NCI-H1105 treated with DMSO at 0.1 percent for 48 hours (cell line): Measurements from ENCODE around the gene FAM174C.
"Not testable (repeated sequence)": the region's sequence is repeated elsewhere in the genome, so short reads cannot be mapped to it uniquely, and the experiment has no call there.

Source experiments
- DNase-seq: peaks from one replicate; lab custom pipeline; 2025; lab: John Stamatoyannopoulos, UW

FAM174C gene

DNA sequence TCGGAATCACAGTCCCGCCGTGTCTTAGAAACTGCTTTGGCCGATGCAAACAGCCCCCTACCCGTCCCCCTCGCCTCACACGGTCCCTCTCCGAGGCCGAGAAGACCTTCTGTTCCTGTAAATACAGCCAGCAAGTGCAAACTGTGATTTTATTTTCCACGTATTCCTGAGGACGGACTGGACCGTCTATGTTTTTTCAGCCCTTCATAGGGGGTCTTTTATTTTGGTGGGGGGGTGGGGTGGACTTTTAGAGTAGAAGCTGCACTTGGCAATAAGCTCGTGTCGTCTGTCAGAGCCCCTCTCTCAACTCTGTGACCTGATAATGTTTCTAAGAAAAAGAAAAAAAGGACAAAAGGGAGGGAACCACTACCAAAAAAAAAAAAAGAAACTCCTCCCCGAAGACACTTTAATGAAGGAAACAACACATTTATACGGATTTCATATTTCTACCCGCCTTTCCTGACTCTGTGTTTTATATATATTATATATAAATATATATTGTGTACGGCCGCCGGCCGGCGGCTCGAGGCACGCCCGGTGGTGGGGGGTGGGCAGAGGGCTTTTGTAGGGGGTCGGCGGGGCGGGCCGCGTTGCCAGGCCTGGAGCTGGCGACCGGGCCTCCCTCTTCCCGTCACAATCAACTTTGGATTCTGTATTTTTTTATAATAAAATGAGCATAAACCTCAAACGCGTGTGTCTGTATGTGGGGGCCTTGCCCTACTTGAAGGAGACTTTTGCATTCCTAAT, 25.6 kb downstream of the FAM174C start:
- DNase-seq, result no peak

DNA sequence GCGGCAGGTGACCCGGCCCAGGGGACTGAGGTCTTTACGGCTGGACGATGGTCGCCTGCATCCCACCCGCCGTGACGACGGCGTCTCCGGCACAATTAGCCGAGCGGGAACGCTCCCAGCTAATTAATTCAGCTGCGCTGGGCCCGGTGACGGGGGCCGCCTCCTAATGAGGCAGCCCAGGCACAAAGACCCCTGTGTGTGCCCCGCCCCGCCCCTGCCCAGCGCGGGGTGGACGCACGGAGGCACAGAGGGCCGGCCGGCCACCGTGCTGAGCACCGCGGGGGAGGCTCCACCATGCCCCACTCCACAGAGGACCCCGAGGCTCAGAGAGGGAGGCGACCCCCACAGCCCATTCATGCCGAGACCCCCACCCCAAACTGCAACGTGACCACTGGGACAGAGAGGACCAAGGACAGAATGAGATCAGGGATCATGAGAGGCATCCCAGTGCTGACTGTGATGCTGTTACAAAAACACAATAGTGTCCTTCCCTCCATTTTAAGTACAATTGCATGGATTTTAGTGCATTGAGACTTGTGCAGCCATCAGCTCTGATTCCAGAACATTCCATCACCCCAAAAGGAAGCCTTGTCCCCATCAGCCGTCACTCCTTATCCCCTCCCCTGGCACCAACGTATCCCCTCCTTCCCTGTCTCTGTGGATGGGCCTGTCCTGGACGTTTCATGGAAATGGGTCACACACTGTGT, 27.4 kb downstream of the FAM174C start:
- DNase-seq, result no peak

DNA sequence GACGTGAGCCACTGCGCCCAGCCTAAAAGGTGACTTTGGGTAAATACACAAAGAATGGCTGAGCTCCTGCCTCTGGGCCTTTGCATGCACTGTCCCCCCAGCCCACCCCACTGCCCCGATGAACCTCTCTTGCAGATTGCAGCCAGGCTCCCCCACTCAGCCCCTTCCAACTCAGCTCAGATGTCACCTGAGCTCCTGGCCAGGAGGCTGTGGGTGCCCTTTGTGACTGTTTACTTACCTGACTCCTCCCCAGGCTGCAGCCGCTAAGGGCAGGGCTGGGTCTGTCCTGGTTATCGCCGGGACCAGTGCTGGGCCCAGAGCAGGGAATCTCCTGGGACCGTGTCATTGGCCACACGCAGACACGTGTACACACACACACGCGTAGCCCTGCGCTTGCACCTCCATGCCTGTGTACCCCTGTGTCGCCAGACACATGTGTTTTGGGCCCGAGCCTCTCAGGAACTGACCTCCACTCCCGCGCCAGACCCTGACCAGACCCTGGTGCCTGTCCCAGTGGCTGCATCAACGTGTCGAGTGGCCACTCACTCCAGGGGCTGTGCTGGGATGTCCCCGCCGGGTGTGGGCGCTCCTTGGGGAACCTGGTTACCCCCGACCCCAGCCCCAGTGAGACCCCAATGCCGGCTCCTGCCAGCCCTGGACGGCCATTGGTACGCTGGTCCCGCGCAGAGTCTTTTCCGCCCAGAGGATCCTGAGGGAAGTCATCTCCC, 29.0 kb downstream of the FAM174C start:
- DNase-seq, result no peak

DNA sequence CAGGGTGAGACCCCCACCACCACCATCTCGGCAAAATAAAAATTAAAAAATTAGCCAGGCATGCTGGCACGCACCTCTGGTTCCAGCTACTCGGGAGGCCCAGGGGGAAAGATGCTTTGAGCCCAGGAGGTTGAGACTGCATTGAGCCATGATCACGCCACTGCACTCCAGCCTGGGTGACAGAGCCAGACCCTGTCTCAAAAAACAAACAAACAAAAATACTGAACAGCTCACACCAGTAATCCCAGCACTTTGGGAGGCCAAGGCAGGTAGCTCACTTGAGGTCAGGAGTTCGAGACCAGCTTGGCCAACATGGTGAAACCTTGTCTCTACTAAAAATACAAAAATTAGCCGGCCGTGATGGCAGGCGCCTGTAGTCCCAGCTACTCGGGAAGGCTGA, 30.0 kb downstream of the FAM174C start:
- not testable (repeated sequence) for DNase-seq

DNA sequence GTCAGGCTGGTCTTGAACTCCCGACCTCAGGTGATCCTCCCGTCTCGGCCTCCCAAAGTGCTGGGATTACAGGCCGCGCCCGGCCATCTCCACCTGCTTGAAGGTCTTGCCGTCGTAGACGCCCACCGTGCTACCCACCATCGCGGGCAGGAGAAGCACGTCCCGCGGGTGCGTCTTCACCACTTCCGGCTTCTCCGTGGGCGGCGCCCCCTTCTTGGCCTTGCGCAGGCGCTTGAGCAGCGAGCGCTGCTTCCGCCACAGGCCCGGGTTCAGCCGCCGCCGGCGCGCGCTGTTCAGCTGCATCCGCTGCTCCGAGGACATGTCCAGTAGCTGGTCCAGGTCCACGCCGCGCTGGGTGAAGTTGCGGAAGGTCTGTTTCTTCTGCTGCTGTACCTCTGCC, 32.0 kb downstream of the FAM174C start:
- no peak for DNase-seq

DNA sequence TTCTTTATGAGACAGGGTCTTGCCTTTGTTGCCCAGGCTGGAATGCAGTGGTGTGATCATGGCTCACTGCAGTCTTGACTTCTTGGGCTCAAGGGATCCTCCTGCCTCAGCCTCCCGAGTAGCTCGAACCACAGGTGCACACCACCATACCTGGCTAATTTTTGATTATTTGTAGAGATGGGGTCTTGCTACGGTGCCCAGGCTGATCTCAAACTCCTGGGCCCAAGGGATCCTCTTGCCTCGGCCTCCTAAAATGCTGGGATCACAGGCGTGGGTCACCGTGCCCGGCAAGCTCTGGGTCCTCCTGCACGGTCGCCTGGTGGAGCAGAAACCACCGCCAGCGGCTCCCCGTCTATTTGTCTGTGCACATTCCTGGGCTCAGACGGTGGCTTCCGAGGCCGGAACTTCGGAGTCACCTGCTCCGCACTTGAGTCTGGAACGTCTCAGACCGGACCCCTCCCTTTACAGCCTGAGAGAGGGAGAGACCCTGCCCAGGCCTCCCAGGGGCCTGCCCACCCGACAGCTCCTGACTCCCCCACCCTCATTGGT, 32.5 kb downstream of the FAM174C start:
- DNase-seq, result no peak

DNA sequence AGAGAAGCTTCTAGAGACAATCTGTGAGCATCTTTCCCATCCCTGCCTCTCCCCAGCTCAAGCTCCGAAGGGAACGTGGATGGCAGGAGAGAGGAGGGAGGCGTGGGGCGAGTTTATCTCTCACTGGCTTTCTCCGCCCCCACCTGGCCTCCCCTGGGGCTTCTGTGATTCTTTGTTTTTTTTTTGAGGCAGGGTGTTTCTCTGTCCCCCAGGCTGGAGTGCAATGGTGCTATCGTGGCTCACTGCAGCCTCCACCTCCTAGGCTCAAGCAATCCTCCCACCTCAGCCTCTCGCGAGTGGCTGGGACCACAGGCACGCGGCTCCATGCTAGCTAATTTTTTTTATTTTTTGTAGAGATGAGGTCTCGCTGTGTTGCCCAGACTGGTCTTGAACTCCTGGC, 33.4 kb downstream of the FAM174C start:
- no peak for DNase-seq

DNA sequence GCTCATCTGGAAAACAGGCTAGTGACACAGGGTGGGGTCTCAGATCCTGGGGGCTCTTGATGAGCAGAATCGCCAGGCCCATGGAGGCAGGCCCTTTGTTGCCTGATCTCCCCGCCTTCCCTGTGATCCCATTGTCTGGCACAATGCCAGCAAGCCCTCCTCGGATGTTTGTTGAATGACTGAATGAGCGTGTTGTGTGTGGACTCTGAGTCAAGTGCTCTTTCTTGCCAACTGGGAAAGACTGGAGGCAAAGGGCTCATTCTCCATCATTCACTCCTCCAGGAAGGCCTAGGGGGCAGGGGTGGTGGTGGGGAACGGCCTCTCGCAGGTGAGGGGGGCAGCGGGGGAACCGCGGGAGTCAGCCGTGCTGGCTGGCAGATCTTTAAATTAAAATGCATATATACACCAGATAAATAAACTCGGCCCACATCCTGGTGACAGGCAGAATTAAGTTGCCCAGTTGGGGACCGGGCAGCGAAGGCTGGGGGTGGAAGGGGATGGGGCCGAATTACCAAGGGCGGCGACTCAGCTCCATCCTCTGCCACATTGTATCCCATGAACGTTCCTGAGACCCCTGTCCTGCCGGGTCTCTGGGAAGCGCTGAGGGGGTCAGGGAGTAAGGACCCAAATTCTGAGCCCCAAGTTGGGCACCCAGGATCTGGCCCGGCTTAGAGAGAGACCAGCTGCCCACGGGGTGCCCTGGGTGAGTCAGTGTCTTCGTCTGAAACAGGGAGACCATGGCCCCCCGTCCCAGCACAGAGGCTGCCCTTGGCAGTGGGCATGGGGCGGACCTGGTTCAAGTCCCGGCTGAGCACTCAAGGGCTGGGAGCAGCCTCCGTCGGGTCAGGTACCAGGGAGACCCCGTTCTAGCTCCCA, 34.9 kb downstream of the FAM174C start:
- DNase-seq, result no peak

DNA sequence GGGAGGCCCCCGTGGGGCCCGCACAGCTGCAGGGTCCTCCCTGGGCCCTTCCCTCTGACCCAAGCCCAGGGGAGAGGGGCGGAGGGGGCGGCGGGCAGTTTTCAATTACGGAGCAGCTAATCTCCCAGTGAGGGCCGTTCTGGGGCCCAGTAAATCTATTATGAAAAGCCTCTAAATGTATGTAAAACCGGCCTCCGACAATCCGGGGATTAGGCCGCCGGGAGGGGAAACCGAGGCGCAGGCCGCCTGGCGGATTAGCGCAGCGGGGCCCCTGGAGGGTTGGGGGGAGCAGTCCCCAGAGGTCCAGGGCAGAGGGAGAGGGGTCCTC, 35.5 kb downstream of the FAM174C start:
- no peak for DNase-seq

DNA sequence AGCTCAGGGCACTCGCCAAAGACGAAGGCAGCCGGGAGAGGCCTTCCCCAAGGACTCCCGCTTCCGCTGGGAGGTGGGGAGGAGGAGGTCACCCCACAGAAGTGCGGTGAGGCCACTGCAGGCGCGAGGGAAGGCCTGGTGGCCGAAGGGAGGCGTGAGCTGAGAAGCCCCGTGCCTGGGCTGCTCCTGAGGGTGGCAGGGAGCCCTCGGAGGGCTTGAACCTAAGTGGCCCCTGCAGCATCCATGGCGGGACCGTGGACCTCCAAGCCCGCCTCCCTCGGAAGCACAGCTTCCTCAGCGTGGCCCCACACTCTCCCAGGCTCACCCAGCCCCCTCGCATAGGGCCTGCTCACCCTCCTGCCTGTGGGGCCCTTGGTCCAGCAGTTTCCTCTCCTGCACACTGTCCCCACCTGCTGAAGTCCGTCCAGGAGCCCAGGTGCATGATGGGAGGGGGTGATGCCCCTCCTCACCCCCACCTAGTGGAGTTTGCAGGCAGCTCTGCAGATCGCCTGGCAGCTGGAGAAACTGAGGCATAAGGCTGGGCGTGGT, 36.3 kb downstream of the FAM174C start:
- DNase-seq, result no peak

DNA sequence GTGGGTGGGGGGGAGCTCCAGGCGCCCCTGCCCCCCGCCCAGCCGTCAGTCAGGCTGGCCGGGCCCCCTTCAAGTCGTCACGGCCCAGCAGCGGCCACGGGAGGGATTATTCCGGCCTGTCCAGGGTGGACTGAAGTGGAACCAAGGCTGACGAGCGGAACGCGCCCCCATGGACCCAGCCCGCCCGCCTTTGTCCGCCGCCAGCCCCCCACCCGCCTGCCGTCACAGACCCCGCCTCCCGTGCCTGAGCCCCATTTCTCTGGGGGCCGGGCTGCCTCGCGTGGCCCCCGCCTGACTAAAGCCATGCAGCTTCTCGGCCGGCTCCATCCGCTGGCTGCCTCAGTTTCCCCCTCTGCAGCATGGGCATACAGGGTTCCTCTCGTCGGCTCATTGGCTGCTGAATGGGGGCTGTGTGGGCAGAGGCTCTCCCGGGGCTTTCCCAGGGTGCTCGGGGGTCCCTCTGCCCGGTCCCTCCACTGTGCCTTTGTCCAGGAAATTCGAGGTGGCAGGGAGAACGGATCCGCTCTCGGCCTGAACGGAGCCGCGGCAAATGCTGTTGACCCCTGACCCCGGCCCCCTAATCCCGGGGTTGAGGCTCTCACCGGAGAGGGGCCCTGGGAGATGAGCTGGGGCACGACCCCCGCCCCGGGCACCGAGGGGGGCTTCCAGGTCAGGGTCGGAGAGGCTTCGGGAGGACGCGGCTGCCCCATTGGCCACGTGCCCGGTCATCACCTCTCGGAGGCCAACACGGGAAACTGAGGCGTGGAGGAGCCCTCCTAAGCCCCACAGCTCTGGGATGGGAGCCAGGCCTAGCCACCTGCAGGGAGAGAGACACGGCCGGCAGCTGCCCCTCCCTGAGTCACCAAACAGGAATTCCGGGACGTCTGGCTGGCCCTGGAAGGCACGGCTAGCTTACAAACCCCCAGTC, 37.7 kb downstream of the FAM174C start:
- no peak for DNase-seq

DNA sequence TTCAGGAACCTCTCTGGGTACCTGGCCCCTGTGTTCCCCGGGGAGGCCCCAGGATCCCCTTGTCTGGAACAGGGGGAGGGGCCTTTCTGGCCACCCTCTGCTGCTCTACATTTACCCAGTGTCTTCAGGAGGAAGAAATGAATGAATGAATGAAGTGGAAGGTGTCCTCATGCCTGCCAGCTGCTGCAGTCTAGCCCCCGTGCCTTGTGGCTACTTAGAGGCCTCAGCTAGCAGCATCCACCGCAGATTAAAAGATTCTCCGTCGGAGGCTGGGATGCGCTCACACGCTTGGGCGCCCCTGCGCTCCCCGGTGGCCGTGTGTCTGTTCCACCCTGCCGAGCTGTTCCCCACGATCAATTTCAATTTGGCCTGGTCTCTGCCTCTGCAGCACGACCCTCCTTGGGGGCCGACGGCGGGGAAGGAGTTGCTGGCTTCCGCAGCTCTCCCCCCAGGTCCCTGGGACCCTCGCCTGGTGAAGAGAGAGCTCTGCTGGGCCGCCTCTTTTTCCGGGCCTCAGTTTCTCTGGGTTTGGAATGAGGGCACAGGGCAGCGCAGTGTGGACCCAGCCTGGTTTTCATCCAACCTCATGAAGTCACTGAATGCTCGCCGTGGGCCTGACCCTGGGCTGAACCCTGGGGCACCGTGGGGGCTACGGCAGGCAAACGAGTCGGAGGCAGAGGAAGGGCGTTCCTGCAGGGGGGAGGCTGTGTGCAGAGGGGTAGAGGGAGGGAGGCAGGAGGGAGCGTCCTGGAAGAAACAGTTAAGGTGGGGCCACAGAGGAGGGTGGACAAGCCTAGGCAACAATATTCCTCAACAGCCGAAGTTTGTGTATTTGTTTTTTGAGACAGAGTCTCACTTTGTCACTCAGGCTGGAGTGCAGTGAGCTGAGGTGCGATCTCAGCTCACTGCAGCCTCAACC, 38.6 kb downstream of the FAM174C start:
- no peak for DNase-seq

DNA sequence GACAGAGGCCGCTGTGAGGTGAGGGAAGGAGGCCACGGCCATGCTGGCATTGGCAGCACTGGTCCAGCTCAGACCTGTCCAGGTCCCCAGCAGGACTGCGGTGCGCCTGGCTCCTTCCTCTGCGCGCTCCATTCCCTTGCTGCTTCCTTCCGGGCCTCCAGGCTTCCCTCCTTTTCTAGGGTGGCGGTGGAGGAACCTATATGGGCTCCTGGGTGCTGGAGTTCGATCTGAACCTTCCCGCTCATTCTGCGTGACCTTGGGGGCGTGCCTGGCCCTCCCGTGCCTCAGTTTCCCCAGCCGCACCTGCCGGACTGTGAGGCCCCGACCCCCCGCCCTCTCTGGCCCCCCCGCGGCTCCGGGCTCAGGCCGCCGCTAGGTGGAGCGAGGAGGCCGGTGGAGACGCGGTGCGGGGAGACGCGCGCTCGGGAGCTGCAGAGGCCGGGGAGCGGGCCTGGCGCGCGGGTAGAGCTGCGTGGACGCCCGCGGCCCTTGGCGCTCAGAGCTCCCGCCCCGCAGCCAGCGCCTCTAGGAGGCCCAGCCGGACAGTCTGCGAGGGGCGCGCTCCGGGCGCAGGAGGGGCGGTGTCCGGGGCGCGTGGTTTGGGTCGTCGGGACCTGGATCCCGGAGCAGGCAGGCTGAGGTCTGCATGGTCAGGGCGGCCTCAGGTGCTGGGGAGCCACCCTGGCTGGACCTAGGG, 40.3 kb downstream of the FAM174C start:
- peak; percentile 14 for DNase-seq

DNA sequence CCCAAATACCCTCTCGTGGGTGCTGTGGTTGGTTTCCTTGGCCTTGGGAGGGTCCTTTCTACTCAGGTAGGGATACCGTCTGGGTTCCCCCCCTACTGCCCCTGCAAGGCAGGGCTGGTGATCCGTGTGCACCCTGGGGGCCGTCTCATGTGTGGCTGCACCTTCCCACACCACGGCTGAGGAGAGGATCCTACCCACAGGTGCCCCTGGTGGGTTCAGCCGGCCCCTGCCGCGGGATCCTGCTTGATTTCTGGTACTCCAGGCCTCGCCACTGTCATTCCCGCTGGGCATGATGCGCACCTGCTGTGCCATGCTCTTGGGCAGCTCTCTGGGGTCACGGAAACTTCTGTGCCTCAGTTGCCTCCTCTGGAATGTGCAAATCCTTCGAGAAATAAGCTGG, 41.1 kb downstream of the FAM174C start:
- no peak for DNase-seq

DNA sequence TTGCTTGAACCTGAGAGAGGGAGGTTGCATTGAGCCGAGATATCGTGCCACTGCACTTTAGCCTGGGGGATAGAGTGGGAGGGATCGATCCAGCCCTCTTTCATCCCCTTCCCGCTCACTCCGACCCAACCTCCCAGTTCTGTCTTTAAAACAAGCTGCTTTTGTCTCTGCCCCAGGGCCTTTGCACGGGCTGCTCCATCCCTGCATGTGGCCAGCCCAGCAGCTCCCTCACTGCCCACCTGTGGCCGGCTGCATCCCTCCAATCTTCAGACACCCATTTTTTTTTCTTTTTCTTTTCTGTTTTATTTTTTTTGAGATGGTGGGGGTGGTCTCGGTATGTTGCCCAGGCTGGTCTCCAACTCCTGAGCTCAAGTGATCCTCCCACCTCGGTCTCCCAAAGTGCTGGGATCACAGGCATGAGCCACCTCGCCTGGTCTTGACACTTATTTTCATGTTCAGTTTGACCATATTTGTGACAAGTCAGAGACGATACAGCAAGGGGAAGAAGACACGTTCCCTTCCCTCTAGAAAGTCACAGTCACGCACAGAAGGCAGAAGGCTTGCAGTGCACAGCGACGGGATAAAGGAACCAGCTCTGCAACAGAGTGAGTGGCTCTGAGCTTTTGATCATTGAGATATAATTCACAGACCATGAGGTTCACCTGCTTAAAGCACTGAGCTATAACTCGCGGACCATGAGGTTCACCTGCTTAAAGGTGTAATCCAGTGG, 42.1 kb downstream of the FAM174C start:
- no peak for DNase-seq

DNA sequence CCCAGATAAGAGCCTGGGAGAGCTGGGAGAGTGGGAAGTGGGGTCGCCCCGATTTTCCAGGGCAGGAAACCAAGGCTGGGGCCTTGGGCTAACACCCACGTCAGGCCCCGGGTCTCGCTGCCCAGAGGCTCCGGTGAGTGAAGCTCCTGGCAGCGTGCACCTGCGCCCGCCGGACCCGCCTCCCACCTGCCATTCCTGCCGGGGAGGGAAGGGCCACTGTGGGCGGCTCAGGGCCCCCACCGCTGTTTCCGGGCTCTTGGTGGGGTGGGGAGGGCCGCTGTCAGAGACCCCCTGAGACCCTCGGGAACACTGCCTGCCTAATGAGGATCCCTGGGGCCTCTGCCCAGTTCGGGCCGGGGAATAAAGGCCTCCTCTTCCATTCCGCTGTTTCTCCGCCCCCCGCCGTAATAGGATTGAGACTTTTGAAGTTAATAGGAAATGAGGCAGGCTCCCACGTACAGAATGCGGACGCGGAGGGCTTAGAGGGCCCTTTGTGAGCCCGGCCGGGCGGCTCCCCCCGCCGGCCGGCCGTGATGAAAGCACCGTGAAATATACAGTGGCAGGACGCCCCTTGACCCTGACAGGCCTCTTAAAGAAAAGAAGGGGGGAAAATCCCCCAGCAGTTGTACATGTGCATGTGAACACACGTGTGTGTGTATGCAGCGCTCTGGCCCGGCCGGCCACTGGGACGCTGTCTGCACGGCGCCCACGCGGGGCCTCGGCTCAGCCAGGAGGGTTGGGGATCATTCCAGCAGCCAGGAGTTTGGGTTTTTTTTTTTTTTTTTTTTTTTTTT, 43.5 kb downstream of the FAM174C start:
- peak; percentile 4 for DNase-seq

DNA sequence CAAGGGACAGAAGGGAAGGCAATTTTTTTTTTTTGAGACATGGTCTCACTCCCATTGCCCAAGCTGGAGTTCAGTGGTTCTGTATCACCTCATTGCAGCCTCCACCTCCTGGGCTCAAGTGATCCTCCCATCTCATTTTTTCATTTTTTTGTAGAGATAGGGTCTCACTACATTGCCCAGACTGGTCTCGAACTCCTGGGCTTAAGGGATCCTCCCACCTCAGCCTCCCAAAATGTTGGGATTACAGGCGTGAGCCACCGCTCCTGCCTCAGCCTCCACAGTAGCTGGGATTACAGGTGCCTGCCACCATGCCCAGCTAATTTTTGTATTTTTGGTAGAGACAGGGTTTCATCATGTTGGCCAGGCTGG, 44.9 kb downstream of the FAM174C start:
- DNase-seq, result not testable (repeated sequence)
